Measurements from ENCODE around the gene PPP1R2. TPM values are rescaled to one million over a fixed set of nuclear protein-coding genes. Genes with fewer than 3 reads are reported as not detected.

The PPP1R2 gene
- total and polyA plus RNA-seq, 2 of the 13 experiments (the other 11 are each of a cell fraction or from before 2014, with no cell fraction given) = 36.5 to 86.5 TPM

DNA sequence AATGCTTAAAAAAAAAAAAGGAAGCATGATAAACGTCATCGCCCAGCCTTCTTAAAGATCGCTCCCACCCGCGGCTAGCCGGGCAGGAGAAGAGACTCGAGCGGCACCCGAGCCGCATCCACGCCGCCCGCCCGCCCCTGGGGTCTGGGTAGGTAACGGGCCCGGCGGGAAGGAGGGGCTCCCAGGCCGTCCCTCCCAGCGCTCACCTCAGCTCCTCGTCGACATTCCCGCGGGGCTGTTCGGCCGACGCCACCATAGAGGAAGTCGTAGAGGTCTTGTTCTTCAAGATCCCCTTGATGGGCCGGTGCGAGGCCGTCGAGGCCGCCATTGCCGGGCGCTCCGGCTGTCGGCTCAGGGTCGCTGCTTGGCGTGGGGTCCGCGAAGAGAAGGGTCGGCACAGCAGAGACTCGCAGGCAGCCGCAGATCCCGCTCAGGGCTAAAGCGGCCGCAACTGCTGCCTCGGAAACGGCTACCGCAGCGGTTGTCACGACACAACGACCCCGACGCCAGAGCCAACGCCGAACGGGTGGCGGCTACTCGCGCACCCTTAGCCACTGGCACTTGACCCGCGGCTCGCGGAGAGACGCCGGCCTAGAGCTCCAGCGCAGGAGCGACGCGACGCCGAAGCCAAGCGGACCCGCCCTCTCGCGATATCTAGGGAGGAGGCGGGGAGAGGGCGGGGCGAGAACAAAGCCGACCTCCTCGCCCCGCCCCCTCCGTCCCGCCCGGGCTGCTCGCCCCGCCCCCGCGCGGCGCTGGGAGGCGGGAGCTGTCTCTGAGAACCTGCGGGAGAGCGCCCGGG, at the start of gene PPP1R2 (continued):
- no peak for TF ChIP-seq MAFK (conservative IDR thresholded peaks at IDR 0.05 in 1 of 2, IDR thresholded peaks at IDR 0.05 in 1 of 2; ENCODE audit: low read length in 2 of 2)
- TF ChIP-seq, protein P1, sequence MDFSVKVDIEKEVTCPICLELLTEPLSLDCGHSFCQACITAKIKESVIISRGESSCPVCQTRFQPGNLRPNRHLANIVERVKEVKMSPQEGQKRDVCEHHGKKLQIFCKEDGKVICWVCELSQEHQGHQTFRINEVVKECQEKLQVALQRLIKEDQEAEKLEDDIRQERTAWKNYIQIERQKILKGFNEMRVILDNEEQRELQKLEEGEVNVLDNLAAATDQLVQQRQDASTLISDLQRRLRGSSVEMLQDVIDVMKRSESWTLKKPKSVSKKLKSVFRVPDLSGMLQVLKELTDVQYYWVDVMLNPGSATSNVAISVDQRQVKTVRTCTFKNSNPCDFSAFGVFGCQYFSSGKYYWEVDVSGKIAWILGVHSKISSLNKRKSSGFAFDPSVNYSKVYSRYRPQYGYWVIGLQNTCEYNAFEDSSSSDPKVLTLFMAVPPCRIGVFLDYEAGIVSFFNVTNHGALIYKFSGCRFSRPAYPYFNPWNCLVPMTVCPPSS (IDR thresholded peaks at IDR 0.05) = no peak
- TF ChIP-seq, protein P2, sequence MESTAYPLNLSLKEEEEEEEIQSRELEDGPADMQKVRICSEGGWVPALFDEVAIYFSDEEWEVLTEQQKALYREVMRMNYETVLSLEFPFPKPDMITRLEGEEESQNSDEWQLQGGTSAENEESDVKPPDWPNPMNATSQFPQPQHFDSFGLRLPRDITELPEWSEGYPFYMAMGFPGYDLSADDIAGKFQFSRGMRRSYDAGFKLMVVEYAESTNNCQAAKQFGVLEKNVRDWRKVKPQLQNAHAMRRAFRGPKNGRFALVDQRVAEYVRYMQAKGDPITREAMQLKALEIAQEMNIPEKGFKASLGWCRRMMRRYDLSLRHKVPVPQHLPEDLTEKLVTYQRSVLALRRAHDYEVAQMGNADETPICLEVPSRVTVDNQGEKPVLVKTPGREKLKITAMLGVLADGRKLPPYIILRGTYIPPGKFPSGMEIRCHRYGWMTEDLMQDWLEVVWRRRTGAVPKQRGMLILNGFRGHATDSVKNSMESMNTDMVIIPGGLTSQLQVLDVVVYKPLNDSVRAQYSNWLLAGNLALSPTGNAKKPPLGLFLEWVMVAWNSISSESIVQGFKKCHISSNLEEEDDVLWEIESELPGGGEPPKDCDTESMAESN (CRISPR knock-in tag; conservative IDR thresholded peaks at IDR 0.05) = peak; percentile 68; the same call in 1 of the 2 replicates
- TF ChIP-seq, protein P3, sequence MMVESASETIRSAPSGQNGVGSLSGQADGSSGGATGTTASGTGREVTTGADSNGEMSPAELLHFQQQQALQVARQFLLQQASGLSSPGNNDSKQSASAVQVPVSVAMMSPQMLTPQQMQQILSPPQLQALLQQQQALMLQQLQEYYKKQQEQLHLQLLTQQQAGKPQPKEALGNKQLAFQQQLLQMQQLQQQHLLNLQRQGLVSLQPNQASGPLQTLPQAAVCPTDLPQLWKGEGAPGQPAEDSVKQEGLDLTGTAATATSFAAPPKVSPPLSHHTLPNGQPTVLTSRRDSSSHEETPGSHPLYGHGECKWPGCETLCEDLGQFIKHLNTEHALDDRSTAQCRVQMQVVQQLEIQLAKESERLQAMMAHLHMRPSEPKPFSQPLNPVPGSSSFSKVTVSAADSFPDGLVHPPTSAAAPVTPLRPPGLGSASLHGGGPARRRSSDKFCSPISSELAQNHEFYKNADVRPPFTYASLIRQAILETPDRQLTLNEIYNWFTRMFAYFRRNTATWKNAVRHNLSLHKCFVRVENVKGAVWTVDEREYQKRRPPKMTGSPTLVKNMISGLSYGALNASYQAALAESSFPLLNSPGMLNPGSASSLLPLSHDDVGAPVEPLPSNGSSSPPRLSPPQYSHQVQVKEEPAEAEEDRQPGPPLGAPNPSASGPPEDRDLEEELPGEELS (CRISPR knock-in tag; IDR thresholded peaks at IDR 0.05) = no peak
- TF ChIP-seq, protein P4, sequence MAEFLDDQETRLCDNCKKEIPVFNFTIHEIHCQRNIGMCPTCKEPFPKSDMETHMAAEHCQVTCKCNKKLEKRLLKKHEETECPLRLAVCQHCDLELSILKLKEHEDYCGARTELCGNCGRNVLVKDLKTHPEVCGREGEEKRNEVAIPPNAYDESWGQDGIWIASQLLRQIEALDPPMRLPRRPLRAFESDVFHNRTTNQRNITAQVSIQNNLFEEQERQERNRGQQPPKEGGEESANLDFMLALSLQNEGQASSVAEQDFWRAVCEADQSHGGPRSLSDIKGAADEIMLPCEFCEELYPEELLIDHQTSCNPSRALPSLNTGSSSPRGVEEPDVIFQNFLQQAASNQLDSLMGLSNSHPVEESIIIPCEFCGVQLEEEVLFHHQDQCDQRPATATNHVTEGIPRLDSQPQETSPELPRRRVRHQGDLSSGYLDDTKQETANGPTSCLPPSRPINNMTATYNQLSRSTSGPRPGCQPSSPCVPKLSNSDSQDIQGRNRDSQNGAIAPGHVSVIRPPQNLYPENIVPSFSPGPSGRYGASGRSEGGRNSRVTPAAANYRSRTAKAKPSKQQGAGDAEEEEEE (CRISPR knock-in tag; IDR thresholded peaks at IDR 0.05; ENCODE audit: borderline replicate concordance) = no peak
- TF ChIP-seq ZNF839 (CRISPR knock-in tag; IDR thresholded peaks at IDR 0.05; ENCODE audit: borderline replicate concordance) = no peak
- TF ChIP-seq KLF16 (CRISPR knock-in tag; IDR thresholded peaks at IDR 0.05) = peak in 1 of 2 experiments; percentile 78; a peak in 2 of 4 replicates
- no peak for TF ChIP-seq ZNF615 (CRISPR knock-in tag; IDR thresholded peaks at IDR 0.05; ENCODE audit: borderline replicate concordance)
- TF ChIP-seq, protein P5, sequence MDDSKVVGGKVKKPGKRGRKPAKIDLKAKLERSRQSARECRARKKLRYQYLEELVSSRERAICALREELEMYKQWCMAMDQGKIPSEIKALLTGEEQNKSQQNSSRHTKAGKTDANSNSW (CRISPR knock-in tag; IDR thresholded peaks at IDR 0.05; ENCODE audit: borderline replicate concordance) = no peak
- TF ChIP-seq POLR2AphosphoS2 (IDR thresholded peaks at IDR 0.05; ENCODE audit: low read depth, low read length) = no peak
- peak; percentile 68 for TF ChIP-seq IKZF4 (CRISPR knock-in tag; IDR thresholded peaks at IDR 0.05; ENCODE audit: borderline replicate concordance, low read depth, not compliant biosample characterization)
- no peak; the same call in none of the 2 replicates for TF ChIP-seq ISL2 (CRISPR knock-in tag; IDR thresholded peaks at IDR 0.05)
- TF ChIP-seq ZNF570 (CRISPR knock-in tag; IDR thresholded peaks at IDR 0.05; ENCODE audit: borderline replicate concordance) = no peak
- peak; percentile 54; the same call in 1 of the 2 replicates for TF ChIP-seq KAT7 (CRISPR knock-in tag; IDR thresholded peaks at IDR 0.05; ENCODE audit: borderline replicate concordance)
- peak; percentile 49; the same call in 1 of the 2 replicates for TF ChIP-seq ZNF776 (CRISPR knock-in tag; IDR thresholded peaks at IDR 0.05)
- TF ChIP-seq ZBTB42 (CRISPR knock-in tag; IDR thresholded peaks at IDR 0.05) = no peak
- TF ChIP-seq KDM5B (CRISPR knock-in tag; IDR thresholded peaks at IDR 0.05; ENCODE audit: borderline replicate concordance) = peak; percentile 91
- TF ChIP-seq ZNF296 (CRISPR knock-in tag; conservative IDR thresholded peaks at IDR 0.05) = no peak
- peak; percentile 95 for TF ChIP-seq CHD2 (IDR thresholded peaks at IDR 0.05; ENCODE audit: low read depth, low read length)
- TF ChIP-seq MBNL3 (CRISPR knock-in tag; conservative IDR thresholded peaks at IDR 0.05) = no peak
